Aorta (tissue), 5 donors: ENCODE data around the gene NEUROG3. TPM values are rescaled to one million over a fixed set of nuclear protein-coding genes. Genes with fewer than 3 reads are reported as not detected.

Source experiments
- ATAC-seq: fragments of 200-7000 bp; cut with Tn5 transposase; one replicate; pipeline ENCODE4 v1.9.1; 2022; ENCODE audit warnings: moderate library complexity; ENCODE audit not compliant: low FRiP score
- DNase-seq, 2 donors: peaks; one replicate each; pipeline ENCODE4 v3.0.0-alpha.2; 2020
- H3K27ac ChIP-seq, 2 donors: one replicate each; pipeline ENCODE4 v1.5.1; 2013; ENCODE audit warnings: low read length in 2 of 2, mild to moderate bottlenecking in 2 of 2, moderate library complexity in 2 of 2, control low read depth in 1 of 2, inconsistent platforms in 1 of 2, low read depth in 1 of 2
- H3K27me3 ChIP-seq, 2 donors: one replicate each; pipeline ENCODE4 v1.6.1; 2013; ENCODE audit warnings: control low read depth in 1 of 2, low read length in 1 of 2, mild to moderate bottlenecking in 1 of 2, moderate library complexity in 1 of 2; ENCODE audit not compliant: insufficient read depth in 2 of 2, control insufficient read depth in 1 of 2
- H3K36me3 ChIP-seq, 2 donors: one replicate each; pipeline ENCODE4 v1.6.1; 2013; ENCODE audit warnings: control low read depth in 1 of 2, low read length in 1 of 2, mild to moderate bottlenecking in 1 of 2; ENCODE audit not compliant: insufficient read depth in 2 of 2, control insufficient read depth in 1 of 2
- H3K4me1 ChIP-seq, 2 donors: one replicate each; pipeline ENCODE4 v1.6.1; 2013; ENCODE audit warnings: low read length in 2 of 2, control low read depth in 1 of 2, mild to moderate bottlenecking in 1 of 2, moderate library complexity in 1 of 2; ENCODE audit not compliant: insufficient read depth in 2 of 2, control insufficient read depth in 1 of 2
- H3K4me3 ChIP-seq, 2 donors: one replicate each; pipeline ENCODE4 v1.5.1; 2013; ENCODE audit warnings: low read length in 2 of 2, control low read depth in 1 of 2, mild to moderate bottlenecking in 1 of 2
- H3K9me3 ChIP-seq: one replicate; pipeline ENCODE4 v1.6.1; 2013; ENCODE audit warnings: mild to moderate bottlenecking, low read length; ENCODE audit not compliant: control insufficient read depth
- whole genome bisulfite sequencing, 2 donors: extraction: QIAGEN DNeasy Blood & Tissue Kit; methylation state at CpG; one replicate each; pipeline ENCODE4 v1.1.7; 2013; 5-methylcytosine and 5-hydroxymethylcytosine counted together
- intact Hi-C, 2 donors: fragments of 100-400 bp; cut with DNase I; formaldehyde crosslinking; loops; one replicate each; pipeline versions ENCODE4 v1.14.2 to v1.15.0; 2022
- polyA plus RNA-seq, 2 donors: library from polyadenylated mRNA; stranded (reverse); fragments of 200-250 nt; gene quantifications; one replicate each; pipeline ENCODE4 v1.2.3, GENCODE V29; 2013
- total RNA-seq, 2 donors: library from RNA; stranded (reverse); fragmentation: NEBNext Ultra II Directional; extraction: Animal tissue kit (Norgen Biotek cat#: 25700); gene quantifications; one replicate each; pipeline ENCODE4 v1.2.1, GENCODE V29; 2021
- donor health status: healthy with polysubstance abuse.
- donor health status: Bipolar disorder and iron deficiency.
- donor health status: DM: no; HTN: no; CAD: no.
- donor health status: DM: no; HTN: no; CAD: no.
- donor health status: DM: yes; HTN: yes; CAD: no.

NEUROG3 gene
- total and polyA plus RNA-seq, 4 donors: 1.1 TPM; not detected in 3

- Histone ChIP-seq H3K27me3 (no peaks in the 10 kb centered on the region), H3K27ac (no peak overlapping the region), H3K36me3 (no peaks in the 10 kb centered on the region), H3K9me3 (peaks cover 4% of the 10 kb centered on the region), H3K4me3 (no peak overlapping the region), H3K4me1 (no peaks in the 10 kb centered on the region)
- intact Hi-C loops: no loop called here
- WGBS, 2 donors: 62 to 76% methylated on average over 4 to 5 of the region's 5 CpGs
- ATAC-seq (no peak), DNase-seq (no peak)
Observed at GRCh38 chr10:69562731-69563254, 10.4 kb downstream of the NEUROG3 start.

GRCh38 chr10:69559525-69559924 is 13.7 kb downstream of the NEUROG3 start:
- ATAC-seq (no peak), DNase-seq (no peak)
- Histone ChIP-seq H3K9me3 (peaks cover 6% of the 10 kb centered on the region), H3K36me3 (no peaks in the 10 kb centered on the region), H3K27ac (no peak overlapping the region), H3K4me1 (no peaks in the 10 kb centered on the region), H3K4me3 (no peak overlapping the region), H3K27me3 (no peaks in the 10 kb centered on the region)
- intact Hi-C loops: no loop called here
- 43 to 57% methylated on average over 5 to 6 of the region's 6 CpGs for WGBS, 2 donors

- intact Hi-C loops: no loop called here
- H3K9me3 ChIP-seq: peaks cover 5% of the 10 kb centered on the region
- H3K27me3 ChIP-seq: no peaks in the 10 kb centered on the region
- no peak overlapping the region for H3K4me3 ChIP-seq
- no peak for DNase-seq
- H3K4me1 ChIP-seq: no peaks in the 10 kb centered on the region
- WGBS, 2 donors: 81 to 91% methylated on average over 2 of the region's 2 CpGs
- no peaks in the 10 kb centered on the region for H3K36me3 ChIP-seq
- no peak overlapping the region for H3K27ac ChIP-seq
- peak; percentile 26 for ATAC-seq
Observed at GRCh38 chr10:69558559-69558958, 14.7 kb downstream of the NEUROG3 start.

GRCh38 chr10:69554611-69555010 is 18.6 kb downstream of the NEUROG3 start:
- Histone ChIP-seq H3K9me3 (peaks cover 12% of the 10 kb centered on the region), H3K27me3 (no peaks in the 10 kb centered on the region), H3K4me1 (no peaks in the 10 kb centered on the region), H3K27ac (no peak overlapping the region), H3K4me3 (no peak overlapping the region), H3K36me3 (no peaks in the 10 kb centered on the region)
- WGBS, 2 donors: 31% methylated on average over 6 of the region's 6 CpGs
- ATAC-seq (no peak), DNase-seq (peak in 1 of 2 donors; percentile 30)
- intact Hi-C loops: no loop called here

- Histone ChIP-seq H3K27ac (no peak overlapping the region), H3K36me3 (no peaks in the 10 kb centered on the region), H3K4me3 (no peak overlapping the region), H3K4me1 (no peaks in the 10 kb centered on the region), H3K27me3 (no peaks in the 10 kb centered on the region), H3K9me3 (peaks cover 11% of the 10 kb centered on the region)
- 63 to 70% methylated on average over 4 of the region's 4 CpGs for WGBS, 2 donors
- intact Hi-C loops: no loop called here
- DNase-seq: peak in 1 of 2 donors; percentile 8
- ATAC-seq: no peak
Observed at GRCh38 chr10:69553328-69553727, 19.9 kb downstream of the NEUROG3 start.

- no peak for ATAC-seq
- intact Hi-C loops: no loop called here
- H3K9me3 ChIP-seq: peaks cover 13% of the 10 kb centered on the region
- H3K4me1 ChIP-seq: no peaks in the 10 kb centered on the region
- no peaks in the 10 kb centered on the region for H3K27me3 ChIP-seq
- 9 to 15% methylated on average over 1 of the region's 1 CpG for WGBS, 2 donors
- H3K27ac ChIP-seq: no peak overlapping the region
- H3K4me3 ChIP-seq: no peak overlapping the region
- H3K36me3 ChIP-seq: no peaks in the 10 kb centered on the region
- DNase-seq: no peak
Observed at GRCh38 chr10:69552268-69552667, 21.0 kb downstream of the NEUROG3 start.

- H3K4me1 ChIP-seq: no peaks in the 10 kb centered on the region
- H3K4me3 ChIP-seq: no peak overlapping the region
- ATAC-seq: no peak
- no peaks in the 10 kb centered on the region for H3K36me3 ChIP-seq
- H3K27ac ChIP-seq: no peak overlapping the region
- H3K9me3 ChIP-seq: peaks cover 11% of the 10 kb centered on the region
- intact Hi-C loops: no loop called here
- DNase-seq: no peak
- no peaks in the 10 kb centered on the region for H3K27me3 ChIP-seq
Observed at GRCh38 chr10:69549959-69550358, 23.3 kb downstream of the NEUROG3 start.

GRCh38 chr10:69541463-69541862 is 31.8 kb downstream of the NEUROG3 start:
- DNase-seq (no peak), ATAC-seq (no peak)
- Histone ChIP-seq H3K27me3 (no peaks in the 10 kb centered on the region), H3K4me1 (no peaks in the 10 kb centered on the region), H3K4me3 (no peak overlapping the region), H3K27ac (no peak overlapping the region), H3K36me3 (no peaks in the 10 kb centered on the region), H3K9me3 (peaks cover 3% of the 10 kb centered on the region)
- intact Hi-C loops: no loop called here
- WGBS, 2 donors: 68 to 84% methylated on average over 2 of the region's 2 CpGs

- Histone ChIP-seq H3K9me3 (peaks cover 3% of the 10 kb centered on the region), H3K27ac (no peak overlapping the region), H3K4me3 (no peak overlapping the region), H3K4me1 (no peaks in the 10 kb centered on the region), H3K36me3 (no peaks in the 10 kb centered on the region), H3K27me3 (no peaks in the 10 kb centered on the region)
- intact Hi-C loops: no loop called here
- 65% methylated on average over 3 of the region's 3 CpGs for WGBS, 2 donors
- ATAC-seq (no peak), DNase-seq (no peak)
Observed at GRCh38 chr10:69538461-69538860, 34.8 kb downstream of the NEUROG3 start.
